GM19463 (cell line): ENCODE measurements around the gene ANKRD44.
A peak's percentile ranks its signal among the peaks of the same experiment; 100 is the strongest.

Source experiments
- ATAC-seq: cut with Tn5 transposase; IDR thresholded peaks from one replicate; pipeline ENCODE4 v1.9.1; 2021; ENCODE audit warnings: mild to moderate bottlenecking, moderate library complexity; ENCODE audit not compliant: unreplicated experiment

ANKRD44 gene

GRCh38 chr2:197007716-197008628 is 302.6 kb downstream of the ANKRD44 start:
- no peak for ATAC-seq

- ATAC-seq = no peak
Observed at GRCh38 chr2:197001921-197002320, 308.7 kb downstream of the ANKRD44 start.

- no peak for ATAC-seq
Observed at GRCh38 chr2:196995757-196996314, 314.7 kb downstream of the ANKRD44 start.

- no peak for ATAC-seq
Observed at GRCh38 chr2:196994764-196995163, 315.8 kb downstream of the ANKRD44 start.

- ATAC-seq = no peak
Observed at GRCh38 chr2:196993617-196994016, 317.0 kb downstream of the ANKRD44 start.

- no peak for ATAC-seq
Observed at GRCh38 chr2:196992466-196992865, 318.1 kb downstream of the ANKRD44 start.

- ATAC-seq = no peak
Observed at GRCh38 chr2:196990788-196991461, 319.7 kb downstream of the ANKRD44 start.

GRCh38 chr2:196990092-196990491 is 320.5 kb downstream of the ANKRD44 start:
- ATAC-seq = no peak

- ATAC-seq = no peak
Observed at GRCh38 chr2:196989496-196989895, 321.1 kb downstream of the ANKRD44 start.

- ATAC-seq = no peak
Observed at GRCh38 chr2:196988639-196989038, 321.9 kb downstream of the ANKRD44 start.

GRCh38 chr2:196987649-196988364 is 322.8 kb downstream of the ANKRD44 start:
- ATAC-seq = peak; percentile 69

GRCh38 chr2:196987298-196987648 is 323.3 kb downstream of the ANKRD44 start:
- no peak for ATAC-seq

- ATAC-seq = no peak
Observed at GRCh38 chr2:196985511-196986183, 324.9 kb downstream of the ANKRD44 start.

GRCh38 chr2:196984903-196985302 is 325.7 kb downstream of the ANKRD44 start:
- no peak for ATAC-seq

GRCh38 chr2:196983934-196984333 is 326.6 kb downstream of the ANKRD44 start:
- ATAC-seq = no peak

- no peak for ATAC-seq
Observed at GRCh38 chr2:196980473-196980872, 330.1 kb downstream of the ANKRD44 start.

GRCh38 chr2:196980001-196980400 is 330.6 kb downstream of the ANKRD44 start:
- ATAC-seq = no peak

GRCh38 chr2:196977507-196977906 is 333.1 kb downstream of the ANKRD44 start:
- no peak for ATAC-seq

GRCh38 chr2:196974970-196975369 is 335.6 kb downstream of the ANKRD44 start:
- ATAC-seq = no peak

GRCh38 chr2:196971574-196972279 is 338.9 kb downstream of the ANKRD44 start:
- no peak for ATAC-seq
